ENCODE results near the gene GALT.

Gene GALT

DNA sequence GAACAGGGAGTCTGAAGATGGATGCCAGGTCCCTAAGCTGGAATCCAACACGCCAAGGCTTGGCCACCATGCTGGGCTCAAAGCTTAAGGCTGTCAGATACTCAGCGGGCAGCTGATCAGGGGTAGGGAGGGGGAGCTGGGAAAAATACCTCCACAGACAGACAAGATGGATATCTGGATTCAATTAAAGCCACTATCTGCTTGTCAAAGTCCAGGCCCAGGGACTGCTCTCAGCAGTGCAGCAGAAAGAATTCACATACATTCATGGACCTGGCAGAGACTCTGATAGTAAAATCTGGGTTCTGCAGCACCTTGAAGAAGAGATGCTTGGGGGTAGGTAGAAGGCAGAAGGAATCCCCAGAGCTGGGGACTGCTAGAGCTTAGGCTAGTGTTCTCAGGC, 31.3 kb upstream of the GALT start:
- Histone ChIP-seq H3K9me2 (replicated peaks; ENCODE audit: insufficient read depth, low read length) (no peaks in the 10 kb centered on the region), H3K36me3 (ENCODE audit: low read length) (no peaks in the 10 kb centered on the region), H3F3A (ENCODE audit: insufficient read depth) (0 out of 2 replicates have a peak, but pooled peaks cover 7% of the 10 kb centered on the region), H4K20me1 (ENCODE audit: low read depth, low read length) (no peaks in the 10 kb centered on the region), H3K4me3 (ENCODE audit: insufficient read depth, low read length, poor library complexity, severe bottlenecking) (no peak overlapping the region), H3K9ac (ENCODE audit: low read length) (no peak overlapping the region), H3K27me3 (ENCODE audit: low read length) (no peaks in the 10 kb centered on the region), H3K27ac (ENCODE audit: low read depth, low read length) (no peak overlapping the region), H3K9me3 (ENCODE audit: insufficient read depth, low read length) (no peaks in the 10 kb centered on the region), H3K4me2 (ENCODE audit: low read depth, low read length, poor library complexity, severe bottlenecking) (no peak overlapping the region), H2AFZ (ENCODE audit: low read depth, low read length, severe bottlenecking) (no peak overlapping the region), H3K79me2 (ENCODE audit: insufficient read depth, low read length) (no peaks in the 10 kb centered on the region; the same call in 1 of the 2 replicates)
- TF ChIP-seq, protein P1, sequence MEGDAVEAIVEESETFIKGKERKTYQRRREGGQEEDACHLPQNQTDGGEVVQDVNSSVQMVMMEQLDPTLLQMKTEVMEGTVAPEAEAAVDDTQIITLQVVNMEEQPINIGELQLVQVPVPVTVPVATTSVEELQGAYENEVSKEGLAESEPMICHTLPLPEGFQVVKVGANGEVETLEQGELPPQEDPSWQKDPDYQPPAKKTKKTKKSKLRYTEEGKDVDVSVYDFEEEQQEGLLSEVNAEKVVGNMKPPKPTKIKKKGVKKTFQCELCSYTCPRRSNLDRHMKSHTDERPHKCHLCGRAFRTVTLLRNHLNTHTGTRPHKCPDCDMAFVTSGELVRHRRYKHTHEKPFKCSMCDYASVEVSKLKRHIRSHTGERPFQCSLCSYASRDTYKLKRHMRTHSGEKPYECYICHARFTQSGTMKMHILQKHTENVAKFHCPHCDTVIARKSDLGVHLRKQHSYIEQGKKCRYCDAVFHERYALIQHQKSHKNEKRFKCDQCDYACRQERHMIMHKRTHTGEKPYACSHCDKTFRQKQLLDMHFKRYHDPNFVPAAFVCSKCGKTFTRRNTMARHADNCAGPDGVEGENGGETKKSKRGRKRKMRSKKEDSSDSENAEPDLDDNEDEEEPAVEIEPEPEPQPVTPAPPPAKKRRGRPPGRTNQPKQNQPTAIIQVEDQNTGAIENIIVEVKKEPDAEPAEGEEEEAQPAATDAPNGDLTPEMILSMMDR (IDR thresholded peaks at IDR 0.05; ENCODE audit: insufficient read depth, low read length, poor library complexity, severe bottlenecking) = no peak
- TF ChIP-seq EZH2phosphoT487 (conservative IDR thresholded peaks at IDR 0.05; ENCODE audit: low read length) = no peak

DNA sequence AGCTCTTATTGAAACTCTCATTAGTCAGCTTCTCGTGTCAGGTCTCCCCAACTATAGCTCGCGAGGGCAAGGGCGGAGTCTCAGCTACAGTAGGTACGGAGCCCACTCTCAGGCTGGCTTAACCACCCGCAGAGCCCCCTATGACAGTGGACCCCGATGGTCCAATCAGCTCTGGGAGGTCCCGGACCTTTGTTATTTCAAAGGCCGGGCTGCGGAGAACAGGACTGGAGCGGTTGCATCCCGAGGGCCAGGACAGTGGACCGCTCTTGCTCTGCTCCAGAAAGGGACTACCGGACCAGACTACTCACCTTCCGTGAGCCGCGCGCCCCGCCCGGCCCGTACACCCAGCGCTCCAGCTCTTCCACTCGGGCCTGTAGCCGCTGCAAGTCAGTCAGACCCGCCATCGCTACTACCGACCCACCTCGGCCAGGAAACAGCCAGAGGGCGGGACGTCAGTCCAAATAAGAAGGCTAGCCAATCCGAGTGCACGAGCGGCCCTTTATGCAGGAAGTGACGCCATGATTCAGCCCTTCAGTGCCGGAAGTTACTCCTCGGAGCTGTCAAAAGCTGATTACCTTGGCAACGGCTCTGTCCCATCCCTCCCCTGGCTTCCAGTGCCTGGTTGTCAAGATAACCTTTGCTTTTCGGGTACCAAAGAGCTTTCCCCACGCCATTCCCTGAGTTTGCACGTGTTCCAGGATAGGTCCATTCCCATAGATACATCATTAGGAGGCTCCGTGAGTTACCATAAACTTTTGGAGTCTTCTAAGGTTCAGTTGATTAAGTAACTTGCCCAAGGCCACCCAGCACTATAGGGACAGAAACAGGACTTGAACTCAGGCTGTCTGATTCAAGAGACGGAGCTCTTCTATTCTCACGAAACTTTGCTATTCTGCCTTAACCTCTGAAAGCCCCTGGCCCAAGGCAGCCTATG, 26.1 kb upstream of the GALT start, which contains the start of gene DCTN3:
Gene DCTN3, minus strand, starts transcription at position 435 of the 934 bp plus-strand sequence. Its CDS starts 31 bp downstream, at position 404.
- H3K36me3 ChIP-seq (ENCODE audit: low read length) = no peaks in the 10 kb centered on the region
- H4K20me1 ChIP-seq (ENCODE audit: low read depth, low read length) = no peaks in the 10 kb centered on the region
- no peak within 1 kb of the TSS for H3K27ac ChIP-seq (ENCODE audit: low read depth, low read length)
- H3K9me3 ChIP-seq (ENCODE audit: insufficient read depth, low read length) = no peaks in the 10 kb centered on the region
- no peak for TF ChIP-seq EZH2phosphoT487 (conservative IDR thresholded peaks at IDR 0.05; ENCODE audit: low read length)
- TF ChIP-seq, protein P1 (IDR thresholded peaks at IDR 0.05; ENCODE audit: insufficient read depth, low read length, poor library complexity, severe bottlenecking) = no peak
- H3K4me2 ChIP-seq (ENCODE audit: low read depth, low read length, poor library complexity, severe bottlenecking) = peak within 1 kb of the TSS; percentile 82
- peak within 1 kb of the TSS; percentile 75 for H3K4me3 ChIP-seq (ENCODE audit: insufficient read depth, low read length, poor library complexity, severe bottlenecking)
- peak within 1 kb of the TSS; percentile 91 for H2AFZ ChIP-seq (ENCODE audit: low read depth, low read length, severe bottlenecking)
- H3K9ac ChIP-seq (ENCODE audit: low read length) = peak within 1 kb of the TSS; percentile 80
- H3K27me3 ChIP-seq (ENCODE audit: low read length) = no peaks in the 10 kb centered on the region
- no peaks in the 10 kb centered on the region; the same call in 1 of the 2 replicates for H3K79me2 ChIP-seq (ENCODE audit: insufficient read depth, low read length)
- no peaks in the 10 kb centered on the region for H3F3A ChIP-seq (ENCODE audit: insufficient read depth)
- H3K9me2 ChIP-seq (replicated peaks; ENCODE audit: insufficient read depth, low read length) = no peaks in the 10 kb centered on the region

DNA sequence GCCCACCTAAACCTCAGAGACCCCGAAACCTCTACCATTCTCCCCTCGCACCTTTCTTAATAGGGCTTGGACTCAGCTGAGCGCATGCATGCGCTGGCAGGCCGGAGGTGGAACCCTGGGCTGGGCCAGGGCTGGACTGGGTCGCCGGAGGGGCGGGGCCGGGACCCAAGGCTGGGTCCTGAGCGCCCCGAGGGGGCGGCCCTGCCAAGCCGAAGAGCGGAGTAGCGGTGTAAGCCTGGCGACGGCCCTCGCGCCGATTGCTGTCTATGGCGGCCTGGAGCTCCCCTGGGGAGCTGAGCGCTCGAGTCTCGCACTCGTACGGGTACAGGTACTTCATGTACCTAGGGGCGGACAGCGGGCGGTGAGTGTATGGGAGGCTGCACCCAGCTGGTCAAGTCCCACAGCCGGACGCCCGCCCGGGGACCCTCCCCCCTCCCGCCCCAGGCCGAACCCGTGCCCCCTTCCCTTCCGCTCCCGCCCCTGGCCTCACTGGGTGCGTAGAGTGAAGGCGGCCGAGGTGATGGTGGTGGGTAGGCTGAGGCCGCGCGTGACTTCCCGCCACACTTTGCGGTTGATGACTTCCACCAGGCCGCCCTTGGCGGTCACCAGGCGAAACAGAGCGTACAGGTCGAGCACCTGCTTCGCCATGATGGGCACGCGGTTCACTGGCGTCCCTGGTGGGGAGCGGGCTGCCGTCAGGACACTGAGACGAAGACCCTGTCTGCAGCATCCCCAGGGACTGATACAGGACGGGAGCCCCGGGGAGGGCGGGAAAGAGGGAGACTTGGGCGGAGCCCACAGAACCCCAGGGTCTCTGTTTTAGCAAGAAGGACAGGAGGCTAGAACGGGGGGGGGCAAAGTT, 22.9 kb upstream of the GALT start:
- no peaks in the 10 kb centered on the region for H3F3A ChIP-seq (ENCODE audit: insufficient read depth)
- no peak overlapping the region for H3K27ac ChIP-seq (ENCODE audit: low read depth, low read length)
- H3K36me3 ChIP-seq (ENCODE audit: low read length) = no peaks in the 10 kb centered on the region
- TF ChIP-seq, protein P1 (IDR thresholded peaks at IDR 0.05; ENCODE audit: insufficient read depth, low read length, poor library complexity, severe bottlenecking) = no peak
- TF ChIP-seq EZH2phosphoT487 (conservative IDR thresholded peaks at IDR 0.05; ENCODE audit: low read length) = no peak
- no peak overlapping the region for H3K4me2 ChIP-seq (ENCODE audit: low read depth, low read length, poor library complexity, severe bottlenecking)
- H4K20me1 ChIP-seq (ENCODE audit: low read depth, low read length) = no peaks in the 10 kb centered on the region
- H3K4me3 ChIP-seq (ENCODE audit: insufficient read depth, low read length, poor library complexity, severe bottlenecking) = no peak overlapping the region
- H3K27me3 ChIP-seq (ENCODE audit: low read length) = 0 out of 2 replicates have a peak, but pooled peaks cover 3% of the 10 kb centered on the region
- no peaks in the 10 kb centered on the region; the same call in 1 of the 2 replicates for H3K79me2 ChIP-seq (ENCODE audit: insufficient read depth, low read length)
- H2AFZ ChIP-seq (ENCODE audit: low read depth, low read length, severe bottlenecking) = no peak overlapping the region
- no peaks in the 10 kb centered on the region for H3K9me2 ChIP-seq (replicated peaks; ENCODE audit: insufficient read depth, low read length)
- no peaks in the 10 kb centered on the region for H3K9me3 ChIP-seq (ENCODE audit: insufficient read depth, low read length)
- H3K9ac ChIP-seq (ENCODE audit: low read length) = no peak overlapping the region
